Measurements from ENCODE around the gene DNAAF8. TPM values are rescaled to one million over a fixed set of nuclear protein-coding genes. Genes with fewer than 3 reads are reported as not detected.

Gene DNAAF8
- total RNA-seq, result 1 to 10 TPM in 6 of 8 experiments, under 1 TPM in 2; 0.96 to 9.4 (median 2.3) TPM

DNA sequence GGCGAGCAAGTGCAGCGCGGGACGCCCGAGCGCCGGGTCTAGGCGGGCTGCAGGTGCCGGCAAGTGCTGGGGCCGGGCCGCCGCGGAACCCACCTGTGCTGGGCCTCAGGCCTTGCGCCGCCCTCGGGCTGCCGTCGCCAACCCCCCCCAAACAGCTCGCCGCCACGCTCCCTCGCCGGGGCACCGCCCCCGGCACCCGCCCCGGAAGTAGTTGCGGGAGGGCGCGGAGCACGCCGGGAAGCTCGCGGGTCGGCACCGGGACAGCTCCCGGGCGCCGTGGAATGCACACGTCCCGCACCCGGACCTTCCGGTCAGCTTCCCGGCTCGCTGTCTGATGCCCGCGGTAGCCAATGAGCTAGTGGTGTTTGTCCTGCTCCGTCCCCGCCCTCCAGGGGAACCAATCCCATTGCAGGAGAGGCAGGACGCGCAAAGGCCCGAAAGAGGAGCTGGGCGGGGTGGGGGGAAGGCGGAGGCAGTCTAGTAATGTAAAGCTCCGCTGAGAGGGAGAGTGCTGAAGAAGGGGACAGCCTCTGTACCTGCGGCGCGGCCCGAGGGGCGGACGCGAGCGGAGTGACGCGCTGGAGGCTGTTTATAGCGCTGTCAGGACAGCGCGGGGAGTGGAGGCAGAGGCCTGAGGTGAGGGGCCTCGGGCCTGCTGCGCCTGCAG is at the start of gene DNAAF8, which contains the start of gene ANKS3:
Gene DNAAF8, plus strand, starts transcription at position 475 of the 667 bp plus-strand sequence. CDS start 1,978 bp downstream, outside the sequence.
Gene ANKS3, minus strand, starts transcription at position 209 of the 667 bp plus-strand sequence. CDS start 4,122 bp downstream, outside the sequence.
- WGBS, 10 experiments, result 0% methylated on average over 6 to 9 of the region's 70 CpGs; no CpG with 5 or more reads in 7 of the 10 experiments
- Histone ChIP-seq H3K27ac (peak within 1 kb of the TSS; percentile 94 to 98), H3K4me1 (replicated peaks in 1 of 2) (peaks cover 4 to 8% of the 10 kb centered on the region in 2 donors), H3K4me3 (peak within 1 kb of the TSS; percentile 72 to 89 (median 82))
- in situ Hi-C loops (cut with MboI; ENCODE audit: low pct_unique_long_range_greater_than_20kb in 2 of 9, low sequenced_read_pairs in 9 of 9, unreplicated experiment in 9 of 9), result no loop called here
- peak; percentile 92 to 96 (median 94) for ATAC-seq (replicated peaks in 6 of 8)

DNA sequence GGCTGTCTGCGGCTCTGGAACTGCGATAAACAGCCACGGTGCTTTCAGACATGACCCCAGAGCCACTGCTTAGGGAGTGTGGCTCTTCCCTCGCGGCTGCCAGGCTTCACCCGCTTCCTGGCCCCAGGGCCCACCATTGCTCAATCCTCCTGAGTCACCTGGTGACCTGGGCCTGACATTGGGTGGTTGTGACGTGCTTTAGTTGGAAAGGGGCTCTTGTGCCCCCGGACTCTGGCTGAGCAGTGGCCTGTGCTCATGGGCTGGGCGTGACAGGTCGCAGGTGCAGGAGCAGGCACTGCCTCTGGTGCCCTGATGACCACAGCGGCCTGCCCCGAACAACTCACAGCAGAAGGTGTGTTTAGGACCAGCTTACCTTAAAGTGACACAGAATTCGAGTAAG is 49.6 kb upstream of the DNAAF8 start:
- ATAC-seq (replicated peaks in 6 of 8), result no peak
- Histone ChIP-seq H3K4me3 (no peak overlapping the region), H3K4me1 (replicated peaks in 1 of 2) (peaks cover 0 to 3% of the 10 kb centered on the region in 2 donors), H3K27ac (no peak overlapping the region)
- WGBS, 10 experiments, result 87 to 95% methylated on average over 3 to 9 of the region's 13 CpGs; no CpG with 5 or more reads in 8 of the 10 experiments
- in situ Hi-C loops (cut with MboI; ENCODE audit: low pct_unique_long_range_greater_than_20kb in 2 of 9, low sequenced_read_pairs in 9 of 9, unreplicated experiment in 9 of 9), result no loop called here

DNA sequence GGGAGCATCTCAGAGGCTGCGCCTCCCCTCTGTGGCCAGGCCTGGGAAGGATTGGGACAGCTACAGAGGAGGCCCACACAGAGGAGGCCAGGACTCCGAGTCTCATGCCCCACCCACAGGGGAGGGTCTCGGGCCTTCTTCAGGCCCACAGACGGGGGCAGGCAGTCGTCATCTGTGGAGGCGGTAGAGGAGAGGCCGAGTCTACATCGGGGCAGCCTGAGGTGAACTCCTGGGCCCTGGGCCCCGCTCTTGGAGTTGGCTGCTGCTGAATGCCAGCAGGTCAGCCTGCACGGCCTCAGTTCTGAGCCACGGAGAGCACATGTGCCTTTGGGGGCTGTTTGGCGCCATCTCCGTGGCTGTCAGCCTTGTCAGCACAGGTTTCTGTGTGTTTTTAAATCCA is 49.0 kb upstream of the DNAAF8 start:
- in situ Hi-C loops (cut with MboI; ENCODE audit: low pct_unique_long_range_greater_than_20kb in 2 of 9, low sequenced_read_pairs in 9 of 9, unreplicated experiment in 9 of 9), result no loop called here
- peaks cover 0 to 3% of the 10 kb centered on the region in 2 donors for H3K4me1 ChIP-seq (replicated peaks in 1 of 2)
- WGBS, 10 experiments, result 96 to 100% (median 100%) methylated on average over 1 to 4 of the region's 13 CpGs; no CpG with 5 or more reads in 6 of the 10 experiments
- H3K4me3 ChIP-seq, result no peak overlapping the region
- H3K27ac ChIP-seq, result no peak overlapping the region
- no peak for ATAC-seq (replicated peaks in 6 of 8)

DNA sequence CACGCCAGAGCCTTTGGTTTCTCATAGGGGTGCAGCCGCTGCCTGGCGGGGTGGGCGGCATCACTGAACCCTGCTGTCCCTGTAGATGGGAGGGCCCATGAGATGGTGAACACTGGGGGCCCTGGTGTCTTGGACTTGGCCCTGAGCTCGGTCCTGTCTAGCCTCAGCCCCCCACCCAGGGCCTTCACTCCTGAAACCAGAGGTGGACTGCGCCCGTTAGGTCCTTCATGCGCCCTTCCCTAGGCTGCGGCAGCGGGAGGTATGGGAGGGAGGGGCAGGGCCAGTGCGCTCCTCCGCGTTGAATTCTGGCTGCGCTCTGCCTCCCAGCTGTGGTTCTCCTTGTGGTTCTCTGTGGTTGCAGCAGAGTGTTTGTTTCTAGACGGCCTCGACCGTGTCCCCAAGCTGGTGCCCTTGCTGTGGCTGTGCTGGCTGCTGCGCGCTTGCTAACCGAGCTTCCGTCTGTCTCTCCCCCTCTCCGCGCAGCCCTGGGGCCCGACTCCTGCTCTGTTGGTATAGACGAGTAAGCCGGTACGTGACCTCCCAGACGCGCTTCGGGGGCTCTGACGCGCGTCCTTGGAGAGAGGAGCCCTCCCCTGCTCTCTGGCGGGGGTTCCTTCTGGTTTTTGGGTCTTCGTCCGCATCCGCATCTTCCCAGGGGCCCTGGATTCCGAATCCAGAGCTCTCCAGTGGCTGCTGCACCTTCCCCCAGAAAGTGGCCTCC is 48.4 kb upstream of the DNAAF8 start:
- 86 to 100% (median 97%) methylated on average over 3 to 19 of the region's 38 CpGs; no CpG with 5 or more reads in 5 of the 10 experiments for WGBS, 10 experiments
- no peak for ATAC-seq (replicated peaks in 6 of 8)
- no peak overlapping the region for H3K27ac ChIP-seq
- in situ Hi-C loops (cut with MboI; ENCODE audit: low pct_unique_long_range_greater_than_20kb in 2 of 9, low sequenced_read_pairs in 9 of 9, unreplicated experiment in 9 of 9), result no loop called here
- no peak overlapping the region for H3K4me3 ChIP-seq
- H3K4me1 ChIP-seq (replicated peaks in 1 of 2), result peaks cover 0 to 3% of the 10 kb centered on the region in 2 donors

- no peak overlapping the region for H3K4me3 ChIP-seq
- 77 to 100% (median 100%) methylated on average over 1 to 10 of the region's 27 CpGs; no CpG with 5 or more reads in 3 of the 10 experiments for WGBS, 10 experiments
- in situ Hi-C loops (cut with MboI; ENCODE audit: low pct_unique_long_range_greater_than_20kb in 2 of 9, low sequenced_read_pairs in 9 of 9, unreplicated experiment in 9 of 9), result no loop called here
These were observed 47.7 kb upstream of the DNAAF8 start for GRCh38 chr16:4686497-4687210.

GRCh38 chr16:4687416-4687815 is 46.9 kb upstream of the DNAAF8 start:
- H3K4me3 ChIP-seq, result no peak overlapping the region
- WGBS, 10 experiments, result 90 to 100% (median 100%) methylated on average over 1 to 2 of the region's 8 CpGs; no CpG with 5 or more reads in 7 of the 10 experiments
- no peak overlapping the region for H3K27ac ChIP-seq
- in situ Hi-C loops (cut with MboI; ENCODE audit: low pct_unique_long_range_greater_than_20kb in 2 of 9, low sequenced_read_pairs in 9 of 9, unreplicated experiment in 9 of 9), result no loop called here
- ATAC-seq (replicated peaks in 6 of 8), result no peak
- peaks cover 0 to under 1% of the 10 kb centered on the region in 2 donors for H3K4me1 ChIP-seq (replicated peaks in 1 of 2)

More at GRCh38 chr16:4686497-4687210, 47.7 kb upstream of the DNAAF8 start:
- no peak overlapping the region for H3K27ac ChIP-seq
- ATAC-seq (replicated peaks in 6 of 8), result no peak
- peaks cover 0 to 3% of the 10 kb centered on the region in 2 donors for H3K4me1 ChIP-seq (replicated peaks in 1 of 2)

DNA sequence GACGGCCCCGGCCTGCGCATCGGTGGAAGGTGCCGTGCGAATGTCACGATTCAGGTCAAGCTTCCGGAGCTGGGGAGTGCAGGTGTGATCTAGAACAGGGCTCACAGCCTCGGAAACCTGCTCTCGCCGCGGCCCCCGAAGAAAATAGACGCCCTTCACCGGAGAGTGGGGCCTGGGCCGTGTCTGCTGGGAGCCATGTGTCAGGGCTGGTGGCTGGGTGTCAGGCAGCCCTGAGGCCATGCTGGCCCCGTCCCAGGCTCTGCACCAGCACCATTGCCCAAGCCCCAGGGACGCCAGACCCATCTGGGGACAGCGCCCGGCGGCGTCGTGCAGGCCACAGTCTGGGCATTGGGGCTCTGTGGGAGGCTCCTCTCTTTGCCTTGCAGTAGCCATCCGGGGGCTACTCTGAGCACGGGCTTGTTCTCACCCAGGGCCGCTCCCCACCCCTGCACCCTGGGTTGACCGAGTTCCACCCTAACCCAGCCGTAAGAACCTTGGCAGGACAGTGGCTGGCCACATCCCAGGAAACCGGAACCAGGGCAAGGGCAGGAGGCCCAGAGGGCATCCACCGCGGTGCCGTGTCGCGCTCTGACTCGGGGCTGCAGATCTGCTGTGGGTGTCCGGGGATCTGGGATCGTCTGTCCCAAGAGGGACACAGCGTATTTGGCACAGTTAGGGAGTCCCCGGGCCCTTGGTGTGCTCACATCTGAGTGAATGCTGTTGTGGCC is 46.2 kb upstream of the DNAAF8 start:
- ATAC-seq (replicated peaks in 6 of 8), result no peak
- H3K4me3 ChIP-seq, result no peak overlapping the region
- WGBS, 10 experiments, result 75 to 98% (median 93%) methylated on average over 2 to 10 of the region's 39 CpGs; no CpG with 5 or more reads in 7 of the 10 experiments
- in situ Hi-C loops (cut with MboI; ENCODE audit: low pct_unique_long_range_greater_than_20kb in 2 of 9, low sequenced_read_pairs in 9 of 9, unreplicated experiment in 9 of 9), result no loop called here
- no peak overlapping the region for H3K27ac ChIP-seq
- peaks cover 0 to 2% of the 10 kb centered on the region in 2 donors for H3K4me1 ChIP-seq (replicated peaks in 1 of 2)

GRCh38 chr16:4688674-4689045 is 45.7 kb upstream of the DNAAF8 start:
- Histone ChIP-seq H3K27ac (no peak overlapping the region), H3K4me3 (no peak overlapping the region), H3K4me1 (replicated peaks in 1 of 2) (peaks cover 0 to 2% of the 10 kb centered on the region in 2 donors)
- ATAC-seq (replicated peaks in 6 of 8), result no peak
- in situ Hi-C loops (cut with MboI; ENCODE audit: low pct_unique_long_range_greater_than_20kb in 2 of 9, low sequenced_read_pairs in 9 of 9, unreplicated experiment in 9 of 9), result no loop called here
- 100% methylated on average over 2 of the region's 22 CpGs; no CpG with 5 or more reads in 9 of the 10 experiments for WGBS, 10 experiments

DNA sequence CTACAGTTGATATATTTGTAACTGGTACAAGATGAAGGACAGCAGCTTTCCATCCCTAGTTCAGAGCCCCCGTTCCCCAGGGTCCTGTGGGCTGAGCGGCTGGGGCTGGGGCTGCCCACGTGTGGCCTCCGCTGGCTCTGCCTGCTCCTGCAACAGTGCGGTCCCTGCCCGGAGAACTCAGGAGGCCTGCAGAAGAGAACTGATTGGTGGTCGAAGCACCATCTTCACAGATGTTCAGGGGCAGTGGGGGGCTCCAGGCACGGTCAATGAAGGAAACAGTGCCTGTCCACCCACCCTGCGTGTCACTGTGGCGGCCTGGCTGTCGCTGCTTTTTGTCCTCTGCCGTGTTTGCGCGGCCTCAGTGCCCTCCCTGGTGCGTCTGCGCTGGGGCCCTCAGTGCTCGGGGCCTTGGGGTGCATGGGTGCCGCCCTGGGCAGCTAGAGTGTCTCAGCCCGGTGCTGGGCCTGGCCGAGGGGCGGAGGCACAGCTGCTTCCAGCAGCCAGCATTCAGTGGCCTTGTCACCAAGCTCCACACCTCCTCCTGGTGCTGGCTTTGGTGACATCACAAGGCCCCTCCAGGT is 45.2 kb upstream of the DNAAF8 start:
- peaks cover 0 to 2% of the 10 kb centered on the region in 2 donors for H3K4me1 ChIP-seq (replicated peaks in 1 of 2)
- 61 to 100% (median 94%) methylated on average over 1 to 10 of the region's 21 CpGs; no CpG with 5 or more reads in 4 of the 10 experiments for WGBS, 10 experiments
- H3K27ac ChIP-seq, result no peak overlapping the region
- in situ Hi-C loops (cut with MboI; ENCODE audit: low pct_unique_long_range_greater_than_20kb in 2 of 9, low sequenced_read_pairs in 9 of 9, unreplicated experiment in 9 of 9), result no loop called here
- no peak overlapping the region for H3K4me3 ChIP-seq
- ATAC-seq (replicated peaks in 6 of 8), result no peak

GRCh38 chr16:4689864-4690704 is 44.3 kb upstream of the DNAAF8 start:
- no peak overlapping the region for H3K4me3 ChIP-seq
- WGBS, 10 experiments, result 71 to 100% (median 94%) methylated on average over 1 to 10 of the region's 31 CpGs; no CpG with 5 or more reads in 2 of the 10 experiments
- in situ Hi-C loops (cut with MboI; ENCODE audit: low pct_unique_long_range_greater_than_20kb in 2 of 9, low sequenced_read_pairs in 9 of 9, unreplicated experiment in 9 of 9), result no loop called here
- H3K27ac ChIP-seq, result no peak overlapping the region
- H3K4me1 ChIP-seq (replicated peaks in 1 of 2), result peaks cover 5 to 9% of the 10 kb centered on the region in 2 donors
- no peak for ATAC-seq (replicated peaks in 6 of 8)

GRCh38 chr16:4690946-4691665 is 43.2 kb upstream of the DNAAF8 start:
- H3K27ac ChIP-seq, result no peak overlapping the region
- 40 to 100% (median 73%) methylated on average over 1 to 7 of the region's 19 CpGs; no CpG with 5 or more reads in 1 of the 10 experiments for WGBS, 10 experiments
- ATAC-seq (replicated peaks in 6 of 8), result no peak
- H3K4me1 ChIP-seq (replicated peaks in 1 of 2), result peaks cover 15 to 19% of the 10 kb centered on the region in 2 donors
- in situ Hi-C loops (cut with MboI; ENCODE audit: low pct_unique_long_range_greater_than_20kb in 2 of 9, low sequenced_read_pairs in 9 of 9, unreplicated experiment in 9 of 9), result no loop called here
- H3K4me3 ChIP-seq, result no peak overlapping the region
